Testis (tissue), 2 donors: ENCODE results near the gene CCDC154.

Experiments
- POLR2A ChIP-seq: fragments of 450-650 bp; IDR thresholded peaks from one replicate; pipeline ENCODE4 v1.6.1; 2017; ENCODE audit warnings: antibody characterized with exemption, mild to moderate bottlenecking, moderate library complexity
- TF ChIP-seq, protein P1 (sequence below), 3 experiments: fragments of 450-650 bp in 2 of 3; fragments of 200-600 bp in 1 of 3; sonication (generic) in 1 of 3; IDR thresholded peaks; one replicate each; pipeline ENCODE4 v1.5.1; 2016 to 2019; ENCODE audit warnings: antibody characterized with exemption in 3 of 3, mild to moderate bottlenecking in 2 of 3, moderate library complexity in 1 of 3

- no peak for TF ChIP-seq POLR2A
- TF ChIP-seq, protein P1, sequence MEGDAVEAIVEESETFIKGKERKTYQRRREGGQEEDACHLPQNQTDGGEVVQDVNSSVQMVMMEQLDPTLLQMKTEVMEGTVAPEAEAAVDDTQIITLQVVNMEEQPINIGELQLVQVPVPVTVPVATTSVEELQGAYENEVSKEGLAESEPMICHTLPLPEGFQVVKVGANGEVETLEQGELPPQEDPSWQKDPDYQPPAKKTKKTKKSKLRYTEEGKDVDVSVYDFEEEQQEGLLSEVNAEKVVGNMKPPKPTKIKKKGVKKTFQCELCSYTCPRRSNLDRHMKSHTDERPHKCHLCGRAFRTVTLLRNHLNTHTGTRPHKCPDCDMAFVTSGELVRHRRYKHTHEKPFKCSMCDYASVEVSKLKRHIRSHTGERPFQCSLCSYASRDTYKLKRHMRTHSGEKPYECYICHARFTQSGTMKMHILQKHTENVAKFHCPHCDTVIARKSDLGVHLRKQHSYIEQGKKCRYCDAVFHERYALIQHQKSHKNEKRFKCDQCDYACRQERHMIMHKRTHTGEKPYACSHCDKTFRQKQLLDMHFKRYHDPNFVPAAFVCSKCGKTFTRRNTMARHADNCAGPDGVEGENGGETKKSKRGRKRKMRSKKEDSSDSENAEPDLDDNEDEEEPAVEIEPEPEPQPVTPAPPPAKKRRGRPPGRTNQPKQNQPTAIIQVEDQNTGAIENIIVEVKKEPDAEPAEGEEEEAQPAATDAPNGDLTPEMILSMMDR (IDR thresholded peaks at IDR 0.05) = no peak
Observed at GRCh38 chr16:1441391-1441829, 2.9 kb downstream of the CCDC154 start.
